GM19351 (cell line): ENCODE results near the gene MTUS2.
A peak's percentile ranks its signal among the peaks of the same experiment; 100 is the strongest.

ENCODE experiments used
- ATAC-seq: cut with Tn5 transposase; IDR thresholded peaks from one replicate; pipeline ENCODE4 v1.9.1; 2021; ENCODE audit warnings: mild to moderate bottlenecking, moderate library complexity; ENCODE audit not compliant: unreplicated experiment

MTUS2 gene

DNA sequence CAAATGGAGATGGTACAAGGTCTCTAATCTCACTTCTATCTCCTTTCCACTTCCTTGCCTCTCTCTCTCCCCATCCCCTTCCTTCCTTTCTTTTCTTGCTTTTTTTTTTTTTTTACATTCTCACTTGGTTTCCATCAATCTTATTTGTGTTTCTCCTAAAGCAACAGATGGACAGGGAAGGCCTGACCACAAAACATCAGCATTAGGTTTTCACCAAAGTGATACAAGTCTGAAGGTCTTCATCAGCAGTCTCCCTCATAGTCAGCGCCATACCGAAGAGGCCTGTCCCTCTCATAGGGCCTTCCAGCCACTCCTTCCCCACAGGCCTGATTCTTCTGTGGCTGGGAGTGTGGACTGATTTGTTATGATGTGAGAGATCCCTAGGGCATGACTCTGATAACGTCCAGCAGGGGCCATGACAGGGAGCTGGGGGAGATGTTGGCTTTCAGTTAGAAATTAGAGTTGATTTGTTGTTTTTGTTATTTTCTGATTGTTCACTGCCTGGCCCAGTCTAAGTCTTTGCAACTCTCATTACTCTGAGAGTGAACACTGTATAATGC is 616.7 kb downstream of the MTUS2 start:
- ATAC-seq = no peak

DNA sequence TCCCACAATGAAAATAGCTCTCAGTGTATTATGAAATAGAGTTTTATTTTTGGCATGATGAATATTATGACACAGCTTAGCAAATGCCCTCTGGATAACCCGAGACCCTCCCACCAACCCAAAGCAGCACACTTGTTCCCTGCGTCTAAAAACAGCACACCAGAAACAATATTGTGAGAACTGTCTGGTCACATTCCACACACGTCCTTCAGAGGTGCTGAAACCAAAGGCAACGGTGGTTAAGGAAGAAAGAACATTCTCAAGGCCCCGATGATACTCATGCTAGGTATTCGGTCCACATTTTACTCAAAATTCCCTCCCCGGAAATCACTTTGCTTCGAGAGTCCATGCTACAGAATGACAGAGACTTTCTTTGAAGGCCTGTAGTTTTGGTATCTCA is 618.6 kb downstream of the MTUS2 start:
- ATAC-seq = no peak

DNA sequence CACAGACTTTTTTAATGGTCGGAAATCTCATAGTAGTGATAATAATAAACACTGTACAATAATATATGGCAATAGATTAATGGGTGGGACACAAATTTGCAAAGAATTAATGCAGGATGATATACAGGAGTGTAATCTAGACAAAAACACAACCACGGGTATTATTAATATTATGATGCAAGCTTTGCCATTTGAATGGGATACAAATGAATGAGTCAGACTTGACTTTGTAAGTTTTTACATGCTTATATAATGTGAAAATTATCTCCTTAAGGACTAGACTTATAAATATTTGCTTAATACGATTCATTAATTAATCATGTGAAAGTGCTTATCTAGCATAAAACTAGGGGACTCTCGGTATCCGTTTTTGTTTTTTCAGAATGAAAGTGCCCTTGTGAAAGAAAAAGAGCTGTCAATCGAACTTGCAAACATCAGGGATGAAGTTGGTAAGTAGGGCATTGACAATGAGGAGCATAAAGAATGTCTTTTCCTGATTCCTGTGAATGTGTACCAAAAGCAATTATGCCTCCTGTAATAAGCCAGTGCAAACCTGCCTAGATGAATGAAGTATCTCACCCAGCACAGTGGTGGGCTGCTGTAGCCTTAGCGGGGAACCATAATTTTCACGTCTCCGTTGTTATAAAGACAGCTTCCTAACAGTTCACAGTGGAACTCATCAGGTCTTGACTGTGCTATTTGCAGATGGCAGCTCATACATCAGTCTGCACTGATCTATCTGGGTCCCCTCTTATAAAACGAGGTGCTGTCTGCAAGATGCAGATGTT is 619.7 kb downstream of the MTUS2 start:
- ATAC-seq = no peak

DNA sequence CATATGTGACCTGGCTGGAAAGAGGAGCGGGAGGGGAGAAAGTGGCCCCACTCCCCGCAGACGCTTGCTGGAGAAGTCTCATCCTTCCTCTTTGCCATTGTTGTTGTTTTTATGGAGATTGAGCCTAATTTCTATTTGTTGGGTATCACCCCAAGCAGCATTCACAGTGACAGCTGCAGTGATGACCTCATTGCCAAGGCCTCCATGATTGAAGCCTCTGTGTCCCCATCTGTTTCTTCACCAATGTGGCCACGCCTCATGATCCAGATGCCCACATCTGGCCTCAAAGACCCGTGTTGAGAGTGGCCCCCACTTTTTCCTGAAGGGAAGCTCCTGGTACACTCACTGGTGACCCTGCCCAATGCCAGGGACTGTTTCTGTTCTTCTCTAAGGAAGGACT is 621.2 kb downstream of the MTUS2 start:
- ATAC-seq = no peak

DNA sequence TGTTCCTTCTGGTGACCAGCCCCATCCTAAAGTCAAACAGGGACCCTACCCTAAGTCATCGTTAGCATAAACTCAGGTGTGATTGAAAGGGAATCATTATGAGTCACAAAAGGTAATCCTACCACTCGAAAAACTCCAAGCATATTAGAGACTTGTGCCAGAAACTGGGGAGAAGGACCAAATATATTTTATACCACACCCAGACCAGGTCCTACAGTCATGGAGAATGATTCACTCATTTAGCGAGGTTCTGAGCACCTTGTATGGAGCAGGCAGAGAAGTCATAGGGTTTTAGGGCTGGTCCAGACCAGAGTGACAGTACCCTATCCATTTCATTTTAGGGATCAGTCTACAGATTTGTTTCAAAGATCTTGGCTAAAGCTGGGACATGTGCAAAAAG is 625.9 kb downstream of the MTUS2 start:
- no peak for ATAC-seq

DNA sequence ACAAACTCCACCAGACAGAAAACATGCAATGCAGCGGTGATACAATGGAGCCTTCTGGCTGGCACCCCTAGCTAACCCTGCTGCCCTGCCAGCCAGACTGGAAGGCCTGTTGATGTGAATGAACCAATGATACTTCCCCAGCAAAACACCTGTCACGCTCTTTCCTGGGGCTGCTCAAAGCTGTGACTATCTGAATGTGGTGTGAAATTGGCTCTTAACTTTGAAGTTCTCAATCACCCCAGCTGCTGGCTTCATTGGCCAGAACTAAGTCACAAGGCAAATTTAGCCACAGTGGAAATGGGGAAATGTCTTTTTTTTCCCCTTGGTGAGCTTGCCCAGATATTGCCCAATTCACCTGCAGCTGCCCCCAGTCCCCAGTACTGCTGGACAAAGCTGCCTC is 628.0 kb downstream of the MTUS2 start:
- ATAC-seq = no peak

DNA sequence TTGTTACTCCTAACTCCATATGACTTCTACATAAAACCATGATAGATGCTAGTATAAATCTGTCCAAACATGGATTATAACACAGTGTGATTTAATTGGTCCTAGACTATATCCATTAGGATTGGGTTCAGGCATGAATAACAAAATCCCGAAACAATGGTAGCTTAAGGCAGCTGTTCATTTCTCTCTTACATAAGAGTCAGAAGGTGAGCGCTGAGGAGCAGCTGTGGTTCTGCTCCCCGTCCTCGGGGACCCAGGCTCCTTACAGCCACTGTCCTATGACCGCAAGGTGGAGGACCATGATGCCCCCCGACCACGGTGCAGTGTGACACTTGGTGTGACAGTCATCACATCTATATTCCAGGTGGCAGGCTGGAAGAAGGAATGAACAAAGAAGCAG is 629.6 kb downstream of the MTUS2 start:
- no peak for ATAC-seq

DNA sequence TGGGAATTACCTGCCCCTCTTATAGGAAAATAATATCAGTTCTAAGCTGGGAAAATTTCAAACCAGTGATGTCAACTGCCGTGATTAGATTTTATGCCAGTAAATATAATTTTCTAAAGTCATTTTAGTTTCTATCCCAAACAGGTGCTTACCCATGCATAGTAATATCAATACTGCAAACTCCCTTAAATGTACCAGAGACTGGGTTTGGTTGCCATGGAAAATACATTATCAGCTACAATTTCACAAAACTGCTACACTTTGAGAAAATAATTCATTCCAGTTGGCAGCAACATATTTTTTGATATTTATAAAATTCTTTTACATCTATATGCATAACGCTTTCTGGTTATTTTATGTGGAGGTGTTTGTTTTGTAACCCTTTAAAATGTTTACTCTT is 631.8 kb downstream of the MTUS2 start:
- no peak for ATAC-seq

DNA sequence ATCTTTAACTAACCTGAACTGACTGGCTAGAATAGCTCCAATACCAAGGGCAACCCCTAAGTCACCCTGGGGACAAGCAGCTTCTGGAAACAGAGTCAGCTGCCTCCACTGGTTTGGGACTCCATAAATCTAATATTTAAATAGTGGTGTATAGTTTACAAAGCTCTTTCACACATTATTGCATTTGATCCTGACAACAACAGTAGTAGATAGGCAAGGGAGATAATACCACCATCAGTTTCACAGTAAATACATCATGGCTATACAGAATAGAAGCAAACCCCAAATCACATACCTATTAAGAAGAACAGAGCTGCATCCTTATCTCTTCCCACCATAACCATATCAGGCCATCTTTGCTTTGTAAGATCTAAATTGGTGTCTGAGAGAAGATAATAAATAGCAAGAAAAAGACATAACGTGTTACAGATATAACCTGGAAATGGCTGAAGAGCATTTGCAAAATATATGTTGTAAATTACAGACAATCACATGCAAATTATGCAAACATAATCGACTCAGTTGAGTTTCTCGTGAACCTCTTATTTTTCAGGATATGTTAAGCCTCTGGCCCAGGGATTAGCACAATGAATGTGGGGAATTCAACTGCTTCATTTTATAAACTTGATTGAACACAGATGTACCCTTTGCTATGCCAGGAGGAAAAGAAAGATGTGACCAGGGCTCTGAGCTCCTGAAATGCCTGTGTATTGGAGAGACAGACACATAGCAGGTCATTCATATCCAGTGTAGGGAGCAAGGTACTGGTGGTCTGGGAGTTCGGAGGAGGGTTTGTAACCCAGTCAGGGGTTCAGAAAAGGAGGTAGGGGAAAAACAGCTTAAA is 632.9 kb downstream of the MTUS2 start:
- ATAC-seq = no peak

DNA sequence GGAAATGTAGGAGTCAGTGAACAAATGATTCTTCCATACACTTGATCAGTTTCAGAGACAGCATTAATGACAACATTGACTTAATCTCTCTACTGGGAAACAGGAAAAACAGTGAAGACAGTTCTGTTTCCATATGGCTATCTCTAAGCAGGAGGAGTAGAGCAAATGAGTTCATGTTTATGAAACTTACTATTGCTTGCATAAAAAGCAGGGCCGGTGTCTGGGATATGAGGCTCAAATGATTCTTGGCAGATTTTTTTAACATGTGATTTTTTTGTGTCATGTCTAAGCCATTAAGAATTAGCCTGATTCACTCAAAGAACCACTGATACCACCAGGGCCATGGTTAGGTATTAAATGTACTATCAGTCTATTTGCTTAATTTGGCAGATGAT is 633.5 kb downstream of the MTUS2 start:
- no peak for ATAC-seq

DNA sequence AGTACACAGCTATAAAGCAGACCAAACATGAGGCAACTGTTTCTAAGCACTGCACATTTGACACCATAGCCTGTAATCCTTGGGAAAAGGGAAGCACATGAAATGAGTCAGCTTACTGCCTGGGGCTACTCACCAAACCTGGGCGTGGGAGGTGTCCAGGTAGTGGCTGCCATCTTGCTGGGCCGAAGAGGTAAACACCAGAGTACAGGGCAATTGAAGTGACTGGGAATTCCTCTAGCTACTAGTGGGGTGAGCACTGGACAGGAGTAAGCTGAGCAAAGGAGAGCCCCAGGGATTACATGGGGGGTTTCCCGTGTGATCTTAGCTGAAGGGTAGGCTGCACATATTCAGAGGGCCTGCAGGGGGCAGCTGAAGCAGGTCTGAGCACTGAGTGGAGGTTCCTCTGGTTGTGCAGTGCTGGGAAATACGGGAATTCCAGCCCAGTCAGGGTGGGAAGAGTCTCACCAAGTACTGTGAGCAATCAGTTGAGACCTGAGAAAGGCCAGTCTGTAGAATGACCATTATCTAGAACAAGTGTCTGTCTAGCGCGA is 634.9 kb downstream of the MTUS2 start:
- peak; percentile 77 for ATAC-seq

DNA sequence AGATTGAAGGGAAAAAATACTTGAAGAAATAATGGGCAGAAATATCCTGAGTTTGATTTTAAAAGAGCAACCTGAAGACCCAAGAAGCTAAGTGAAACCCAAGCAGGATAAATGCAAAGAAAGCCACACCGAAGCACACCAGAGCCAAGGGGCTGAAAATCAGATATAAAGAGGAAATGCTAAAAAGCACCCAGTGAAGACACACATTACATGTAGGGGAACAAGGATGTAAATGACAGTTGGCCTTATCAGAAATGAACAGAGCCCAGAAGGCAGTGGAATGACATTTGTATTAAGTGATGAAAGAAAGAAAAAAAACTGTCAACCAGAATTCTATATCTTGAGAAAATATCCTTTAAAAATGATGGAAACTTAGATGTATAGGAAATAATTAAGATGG is 636.3 kb downstream of the MTUS2 start:
- no peak for ATAC-seq

DNA sequence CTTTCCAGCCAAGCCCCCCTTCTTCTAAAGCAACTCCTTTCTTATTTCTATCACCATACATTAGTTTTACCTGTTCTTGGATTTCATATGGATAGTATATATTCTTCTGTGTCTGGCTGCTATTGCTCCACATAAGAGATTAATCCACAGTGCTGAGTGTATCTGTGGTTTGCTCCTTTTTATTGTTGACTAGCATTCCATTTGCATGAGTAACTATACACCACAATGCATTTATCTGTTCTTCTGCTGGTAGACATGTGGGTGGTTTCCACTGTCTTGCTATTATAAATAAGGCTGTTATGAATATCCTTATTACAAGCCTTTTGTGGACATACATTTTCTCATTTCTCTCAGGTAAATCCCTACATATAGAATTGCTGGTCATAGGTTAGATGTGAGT is 637.2 kb downstream of the MTUS2 start:
- no peak for ATAC-seq

DNA sequence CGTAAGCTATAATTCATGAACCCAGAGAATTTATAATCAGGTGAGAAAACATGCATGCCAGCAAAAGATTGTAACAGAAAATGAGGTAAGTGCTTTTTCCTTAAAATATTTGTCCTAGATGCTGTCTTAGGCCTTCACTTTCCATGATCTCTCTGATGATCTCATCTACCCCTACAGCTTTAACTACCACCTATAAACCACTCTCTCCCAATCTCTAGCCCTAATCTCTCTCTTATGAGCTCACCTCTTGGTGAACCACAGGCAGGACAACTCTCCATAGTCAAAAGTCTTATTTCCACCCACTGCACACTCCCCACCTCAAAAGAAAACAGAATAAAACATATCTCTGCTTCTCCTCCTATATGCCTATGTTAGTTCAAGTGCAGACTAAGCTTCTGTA is 638.3 kb downstream of the MTUS2 start:
- ATAC-seq = no peak

DNA sequence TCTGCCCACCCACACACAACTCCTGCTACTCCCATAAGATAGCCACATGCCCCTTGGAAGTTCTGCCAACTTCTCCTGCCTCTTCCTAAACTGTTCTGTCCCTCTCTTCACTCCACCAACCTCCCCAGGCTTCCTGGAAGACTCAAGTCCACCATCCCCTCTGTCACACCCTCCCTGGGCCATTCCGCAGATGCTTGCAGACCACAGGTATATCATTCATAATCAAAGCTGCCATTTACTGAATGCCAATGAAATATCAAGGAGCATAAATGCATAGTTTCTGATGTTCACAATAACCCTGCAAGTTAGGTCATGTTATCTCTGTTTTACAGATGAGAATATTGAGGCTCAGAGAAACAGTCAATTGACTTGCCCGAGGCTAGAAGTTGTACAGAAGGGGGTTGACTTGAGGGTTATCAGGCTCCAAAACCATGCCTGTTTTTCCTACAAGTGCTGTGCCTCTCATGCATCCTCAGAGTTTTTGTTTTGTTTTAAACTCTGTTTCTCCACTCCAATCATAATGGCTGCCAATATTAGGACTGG is 639.7 kb downstream of the MTUS2 start:
- ATAC-seq = no peak

DNA sequence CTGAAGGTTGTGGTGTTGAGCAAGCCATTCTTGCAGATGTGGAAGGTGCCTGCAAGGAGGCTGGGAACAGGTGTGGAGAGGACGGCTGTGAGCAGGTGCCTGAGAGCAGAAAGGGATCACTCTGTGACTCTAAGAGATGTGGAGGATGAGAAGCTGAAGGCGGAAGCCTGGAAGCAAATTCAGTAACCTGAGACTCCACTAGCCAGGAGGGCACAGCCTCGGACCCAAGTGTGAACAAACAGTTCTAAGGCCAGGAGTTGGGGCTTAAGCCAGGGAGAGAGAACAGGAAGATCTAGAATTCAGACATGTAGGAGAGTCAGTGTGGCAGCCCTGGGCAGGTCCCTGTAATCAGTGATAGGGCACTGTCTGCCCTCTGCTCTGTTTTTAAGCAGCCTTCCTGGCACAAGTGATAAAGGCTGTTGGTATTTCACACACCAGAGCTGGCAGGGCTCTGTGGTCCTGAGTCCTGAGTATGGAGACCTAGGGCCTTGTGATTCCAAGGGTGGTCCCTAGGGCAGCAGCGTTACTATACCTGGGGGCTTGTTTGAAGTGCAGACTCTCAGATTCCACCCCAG is 644.1 kb downstream of the MTUS2 start:
- ATAC-seq = no peak

DNA sequence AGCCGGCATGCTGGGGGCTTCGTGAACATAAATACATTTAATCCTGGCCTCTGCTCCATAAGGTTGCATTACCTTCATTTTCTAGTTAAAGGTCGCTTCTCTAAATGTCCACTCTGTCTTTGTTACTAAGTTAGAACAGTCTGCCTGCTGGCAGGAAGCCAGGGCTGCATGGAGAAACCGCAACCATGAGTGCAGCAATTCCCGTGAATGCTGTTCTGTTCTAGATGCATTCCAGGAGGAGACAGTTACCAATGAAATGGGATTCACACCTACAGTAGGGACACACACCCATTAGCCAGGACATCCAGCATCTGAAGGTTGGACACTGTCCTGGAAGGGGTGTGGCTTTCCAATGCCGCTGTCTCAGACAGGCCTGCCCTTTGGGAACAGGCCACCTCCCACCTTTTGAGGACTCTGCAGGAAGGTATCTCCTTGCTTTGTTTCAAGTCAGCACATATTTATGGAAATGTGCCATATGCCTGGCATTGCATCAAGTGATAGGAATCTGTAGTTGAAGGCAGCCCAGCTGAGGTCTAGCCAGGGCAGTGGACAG is 645.7 kb downstream of the MTUS2 start:
- no peak for ATAC-seq

DNA sequence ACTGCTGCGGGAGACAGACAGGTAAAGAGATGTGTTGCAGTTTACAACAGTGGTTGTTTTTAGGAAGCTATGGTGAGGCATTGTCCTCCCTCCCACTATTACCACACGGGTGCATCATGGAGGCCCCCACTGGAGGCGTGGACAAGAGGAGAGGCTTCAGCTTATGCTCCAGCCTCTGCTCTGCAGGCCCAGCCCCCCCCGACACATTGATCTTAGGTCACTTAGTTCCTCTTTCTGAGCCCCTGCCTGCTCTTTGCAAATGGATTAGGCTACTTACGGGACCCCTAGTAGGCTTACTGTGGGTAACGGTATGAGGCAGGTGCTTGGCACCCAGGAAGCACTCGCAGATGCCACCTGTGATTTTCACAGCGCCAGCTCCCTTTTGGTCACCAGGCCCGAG is 651.4 kb downstream of the MTUS2 start:
- ATAC-seq = no peak

DNA sequence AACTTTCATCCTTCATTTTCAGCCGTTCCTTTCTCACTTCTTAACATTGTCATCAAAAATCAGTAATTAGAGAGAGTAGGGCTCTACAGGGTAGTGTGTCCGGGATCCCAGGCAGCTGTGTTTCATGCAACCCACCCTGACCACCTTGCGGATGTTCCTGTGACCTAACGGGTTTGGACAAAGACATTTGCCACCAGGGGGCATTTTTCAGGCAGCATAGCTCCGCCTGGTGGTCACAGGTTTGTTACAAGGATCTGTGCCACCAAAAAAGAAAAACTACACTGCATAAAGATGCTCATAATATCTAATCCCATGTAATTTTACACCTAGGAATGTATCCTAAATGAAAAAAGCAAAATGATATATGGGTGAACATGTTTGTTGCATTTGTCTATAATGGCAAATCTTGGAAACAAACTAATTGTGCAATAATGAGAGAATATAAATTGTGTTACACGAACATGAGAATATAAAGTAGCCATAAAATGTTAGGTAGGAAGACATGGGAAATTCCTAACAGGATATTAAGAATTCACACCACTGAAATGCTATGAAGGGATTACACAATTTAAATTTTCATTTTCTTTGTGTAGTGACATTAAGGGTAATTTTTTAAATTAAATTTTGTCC is 652.3 kb downstream of the MTUS2 start:
- peak; percentile 58 for ATAC-seq

DNA sequence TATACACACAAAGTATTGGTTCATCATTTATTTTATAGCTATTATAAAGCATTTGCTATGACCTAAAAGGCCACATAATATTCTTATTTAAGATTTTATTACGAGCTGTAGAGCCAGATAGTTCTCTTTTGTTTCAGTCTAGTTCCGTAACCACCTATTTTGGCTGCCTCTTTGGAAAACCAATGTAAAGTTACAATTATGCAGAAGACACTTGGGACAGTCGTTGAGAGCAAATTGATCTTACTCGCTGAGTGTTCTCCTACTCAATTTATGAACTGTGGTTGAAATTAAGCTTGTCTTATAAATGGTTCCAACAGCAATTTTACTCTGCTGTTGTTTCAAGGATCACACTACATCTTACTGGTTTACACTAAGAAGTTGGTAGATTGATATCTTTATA is 653.0 kb downstream of the MTUS2 start:
- ATAC-seq = no peak
